ENCODE measurements around the gene OR4C15.

- TF ChIP-seq CTCF (optimal IDR thresholded peaks at IDR 0.05 in 1 of 3, IDR thresholded peaks at IDR 0.05 in 1 of 3, conservative IDR thresholded peaks at IDR 0.05 in 1 of 3; ENCODE audit: extremely low read depth in 1 of 3, insufficient read depth in 2 of 3, low read length in 3 of 3) (no peak), EZH2 (IDR thresholded peaks at IDR 0.05; ENCODE audit: low read length) (no peak)
These were observed 18.3 kb downstream of the OR4C15 start for GRCh38 chr11:55572548-55572947.
